ENCODE results near the gene CASP2. TPM values are rescaled to one million over a fixed set of nuclear protein-coding genes. Genes with fewer than 3 reads are reported as not detected.

Gene CASP2
- total and polyA plus RNA-seq, 2 of the 13 experiments (the other 11 are each of a cell fraction or from before 2014, with no cell fraction given): 10.2 to 13.7 TPM

GRCh38 chr7:143337216-143337615, 49.1 kb downstream of the CASP2 start:
- in situ Hi-C loops (cut with HindIII; ENCODE audit: extremely low pct_ligation_motif_present, low pct_unique_long_range_greater_than_20kb): no loop called here
- ChIA-PET CTCF (ENCODE audit: low intra/inter-chr PET ratio, low total read pairs) (no interaction called here), POLR2A (no interaction called here)
- H3K9ac ChIP-seq (ENCODE audit: insufficient read depth, low read depth, low read length): no peak overlapping the region
- no peak for ATAC-seq
- TF ChIP-seq ZNF605 (CRISPR knock-in tag; IDR thresholded peaks at IDR 0.05) (no peak), ZBTB1 (CRISPR knock-in tag; IDR thresholded peaks at IDR 0.05; ENCODE audit: borderline replicate concordance) (no peak), SNRNP70 (IDR thresholded peaks at IDR 0.05; ENCODE audit: low read depth, low read length) (no peak), EHMT2 (IDR thresholded peaks at IDR 0.05; ENCODE audit: borderline replicate concordance, low read depth, low read length) (no peak), NONO (IDR thresholded peaks at IDR 0.05) (no peak), NONO (CRISPR knock-in tag; conservative IDR thresholded peaks at IDR 0.05) (no peak), LBX2 (CRISPR knock-in tag; IDR thresholded peaks at IDR 0.05; ENCODE audit: borderline replicate concordance) (no peak), KDM1A (CRISPR knock-in tag; IDR thresholded peaks at IDR 0.05) (no peak), SSRP1 (CRISPR knock-in tag; IDR thresholded peaks at IDR 0.05) (no peak), PCBP2 (optimal IDR thresholded peaks at IDR 0.05; ENCODE audit: low read depth, low read length, poor library complexity, severe bottlenecking) (no peak), TSC22D2 (CRISPR knock-in tag; IDR thresholded peaks at IDR 0.05; ENCODE audit: borderline replicate concordance) (no peak), ZKSCAN5 (CRISPR knock-in tag; IDR thresholded peaks at IDR 0.05) (no peak), ZNF235 (CRISPR knock-in tag; IDR thresholded peaks at IDR 0.05; ENCODE audit: borderline replicate concordance) (no peak), ZNF329 (CRISPR knock-in tag; IDR thresholded peaks at IDR 0.05; ENCODE audit: low read depth) (no peak), ZNF7 (CRISPR knock-in tag; IDR thresholded peaks at IDR 0.05) (no peak), PHF20 (CRISPR knock-in tag; IDR thresholded peaks at IDR 0.05) (no peak), ZNF414 (CRISPR knock-in tag; IDR thresholded peaks at IDR 0.05) (no peak)
- no peaks in the 10 kb centered on the region for H3K9me3 ChIP-seq (ENCODE audit: low read length)
- no peak overlapping the region for H3K27ac ChIP-seq (ENCODE audit: extremely low read length, insufficient read depth, low read length)
- no peaks in the 10 kb centered on the region for H4K20me1 ChIP-seq (ENCODE audit: insufficient read depth, low read length)
- H3K27me3 ChIP-seq (ENCODE audit: control insufficient read depth in 1 of 2, insufficient read depth in 2 of 2, low read length in 2 of 2): no peaks in the 10 kb centered on the region
- no peak overlapping the region for H3K4me2 ChIP-seq (ENCODE audit: low read depth, low read length)
- no peak for FAIRE-seq
- no peak overlapping the region for H2AFZ ChIP-seq (ENCODE audit: low read length)
- no peak overlapping the region for H3K4me3 ChIP-seq (replicated peaks in 1 of 3; ENCODE audit: insufficient read depth in 1 of 3, low read depth in 2 of 3, low read length in 3 of 3)
- intact Hi-C loops (cut with micrococcal nuclease; ENCODE audit: unreplicated experiment): no loop called here
- H3K79me2 ChIP-seq (ENCODE audit: insufficient read depth, low read length): no peaks in the 10 kb centered on the region
- BruUV-seq (replicated peaks): no TSS peak
- DNase-seq (ENCODE audit: low spot score): no peak
- WGBS (ENCODE audit: low lambda C conversion rate): 65% methylated on average over 3 of the region's 3 CpGs
- H3K4me1 ChIP-seq (ENCODE audit: insufficient read depth, low read length): no peaks in the 10 kb centered on the region
- no peaks in the 10 kb centered on the region for H3K36me3 ChIP-seq (replicated peaks in 1 of 2; ENCODE audit: control insufficient read depth in 1 of 2, insufficient read depth in 2 of 2, low read length in 2 of 2)
